Stimulated activated naive CD4-positive, alpha-beta T cell treated with Interleukin-2 at 50 U/mL for 16 hours (primary cell): ENCODE data around the gene KCND1.

ENCODE experiments used
- DNase-seq: peaks from one replicate; lab custom pipeline; 2025; lab: John Stamatoyannopoulos, UW

Gene KCND1

GRCh38 chrX:48937054-48937907 is 34.4 kb downstream of the KCND1 start:
- peak; percentile 88 for DNase-seq

DNA sequence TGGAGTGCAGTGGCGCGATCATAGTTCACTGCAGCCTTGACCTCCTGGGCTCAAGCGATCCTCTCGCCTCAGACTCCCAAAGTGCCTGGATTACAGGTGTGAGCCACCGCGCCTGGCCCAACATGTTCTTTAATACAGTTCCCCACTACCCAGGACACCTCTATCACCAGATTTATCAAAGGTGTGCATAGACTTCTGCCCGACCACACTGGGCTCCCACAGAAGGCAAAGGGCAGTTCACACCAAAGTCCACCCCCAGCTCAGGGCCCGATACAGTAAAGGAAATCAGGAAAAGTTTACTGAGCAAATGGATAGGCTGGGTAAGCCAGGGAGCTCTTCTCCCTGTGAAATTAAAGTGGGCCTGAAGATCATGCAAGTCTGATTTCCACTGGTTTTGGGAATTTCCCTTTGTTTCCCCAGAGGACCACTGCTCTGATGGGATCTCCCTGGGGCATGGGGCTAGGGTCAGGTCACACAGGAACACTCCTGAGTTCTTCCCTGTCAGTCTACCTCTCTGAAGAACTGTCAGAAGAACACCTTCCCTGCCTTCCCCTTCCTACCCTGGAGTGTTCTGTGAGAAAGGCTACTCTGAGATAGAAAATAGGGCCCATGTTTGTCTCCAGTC is 35.1 kb downstream of the KCND1 start:
- no peak for DNase-seq

DNA sequence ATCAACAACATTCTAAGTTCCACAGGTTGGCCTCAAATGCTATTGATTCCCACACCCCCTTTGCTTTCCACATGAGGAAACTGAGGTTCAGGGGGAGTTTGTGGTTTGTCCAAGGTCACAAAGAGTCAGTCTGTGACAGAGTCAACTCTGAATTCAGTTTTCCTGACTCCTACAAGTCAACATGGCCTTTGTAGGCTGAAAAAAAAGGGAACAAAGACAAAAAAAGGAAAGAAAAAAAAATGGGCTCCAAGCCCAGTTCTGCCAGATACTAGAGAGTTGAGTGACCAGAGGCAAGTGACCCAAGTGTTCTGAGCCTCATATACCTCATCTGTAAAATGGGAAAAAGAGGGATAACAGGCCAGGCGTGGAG is 36.4 kb downstream of the KCND1 start:
- DNase-seq: no peak

DNA sequence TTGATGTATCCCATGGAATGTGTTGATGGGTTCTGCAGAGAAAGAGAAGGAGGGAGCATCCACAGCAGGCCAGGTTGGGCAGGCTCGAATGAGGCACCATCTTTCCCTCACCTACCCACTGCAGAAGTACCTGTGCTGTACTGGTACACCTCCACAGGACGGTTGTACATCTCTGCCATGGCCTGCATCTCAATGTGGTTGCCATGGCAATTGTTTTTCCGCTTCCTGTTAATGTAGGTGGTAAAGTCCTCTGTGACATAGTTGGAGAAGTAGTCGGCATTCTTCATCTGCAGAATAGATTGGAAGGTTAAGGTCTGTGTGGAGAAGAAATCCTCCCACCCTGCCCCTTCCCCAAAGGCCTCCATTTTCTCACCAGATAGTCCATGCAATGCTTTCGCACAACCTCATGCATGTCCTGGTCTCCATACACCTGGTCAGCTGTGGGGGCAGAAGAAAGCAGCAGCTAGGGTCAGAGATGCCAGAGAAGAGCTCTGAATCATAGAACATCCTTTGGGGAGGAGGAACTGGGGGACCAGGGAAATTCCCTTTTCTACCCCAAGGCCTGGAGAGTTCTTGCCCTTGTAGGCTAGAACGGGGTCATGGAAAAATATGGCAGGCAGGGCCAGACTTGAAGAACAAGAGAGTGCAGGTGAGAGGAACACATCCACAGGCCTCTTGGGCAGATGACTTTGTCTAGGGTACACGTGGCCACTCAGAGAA is 36.9 kb downstream of the KCND1 start:
- no peak for DNase-seq

- peak; percentile 32 for DNase-seq
Observed at GRCh38 chrX:48933757-48934156, 37.9 kb downstream of the KCND1 start.

GRCh38 chrX:48927736-48928382 is 43.8 kb downstream of the KCND1 start:
- DNase-seq: no peak

DNA sequence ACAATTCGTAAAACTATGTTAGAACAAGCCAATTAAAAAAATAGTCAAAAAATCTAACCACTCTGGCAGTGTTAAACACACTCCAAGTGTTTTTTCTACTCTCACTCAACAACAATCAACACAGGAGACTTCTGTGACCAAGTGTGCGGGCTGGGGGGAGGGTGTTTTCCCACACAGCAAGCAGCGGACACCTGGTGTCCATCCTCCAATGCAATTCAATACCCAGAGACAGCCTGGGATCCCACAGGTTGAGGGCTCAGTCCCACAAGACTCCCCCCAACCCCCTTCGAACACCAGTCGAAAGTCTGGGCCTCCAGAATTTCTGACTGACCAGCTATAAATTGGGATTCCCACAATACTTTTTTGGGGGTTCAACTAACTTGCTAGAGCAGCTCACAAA is 44.5 kb downstream of the KCND1 start:
- no peak for DNase-seq

DNA sequence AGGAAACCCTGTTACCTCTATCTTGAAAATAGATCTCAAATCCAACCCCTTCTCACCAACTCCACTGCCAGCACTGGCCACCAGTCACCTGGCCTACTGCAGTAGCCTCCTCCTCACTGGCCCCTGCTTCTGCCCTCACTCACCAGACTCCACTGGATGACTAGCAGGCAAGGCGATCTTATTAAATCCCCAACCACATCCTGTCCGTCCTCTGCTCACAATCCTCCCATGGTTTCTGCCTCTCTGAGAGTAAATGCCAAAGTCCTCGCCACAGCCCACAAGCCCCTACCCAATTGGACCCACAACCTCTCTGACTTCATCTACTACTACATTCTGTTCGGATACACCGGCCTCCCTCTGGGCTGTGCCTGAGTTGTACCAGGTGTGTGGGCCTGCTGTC is 47.4 kb downstream of the KCND1 start:
- DNase-seq: no peak

DNA sequence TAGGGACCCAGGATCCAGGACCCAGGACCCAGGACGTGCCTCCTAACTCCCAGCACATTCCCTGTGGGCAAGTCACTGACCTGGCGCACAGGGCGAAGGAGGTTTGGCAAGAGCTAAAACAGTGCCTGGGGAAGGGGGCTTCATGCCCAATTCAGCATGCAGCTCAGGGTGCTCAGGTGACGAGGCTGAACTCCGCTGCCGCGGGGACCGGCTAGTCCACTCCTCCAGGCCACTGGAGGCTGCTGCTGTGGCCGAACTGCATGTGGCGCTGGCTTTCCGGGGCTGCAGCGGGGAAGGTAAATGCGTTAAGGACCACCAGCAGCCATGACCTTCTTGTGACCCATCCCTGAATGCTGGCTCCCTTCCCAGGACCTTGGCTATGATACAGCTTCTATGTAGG is 47.9 kb downstream of the KCND1 start:
- DNase-seq: no peak

DNA sequence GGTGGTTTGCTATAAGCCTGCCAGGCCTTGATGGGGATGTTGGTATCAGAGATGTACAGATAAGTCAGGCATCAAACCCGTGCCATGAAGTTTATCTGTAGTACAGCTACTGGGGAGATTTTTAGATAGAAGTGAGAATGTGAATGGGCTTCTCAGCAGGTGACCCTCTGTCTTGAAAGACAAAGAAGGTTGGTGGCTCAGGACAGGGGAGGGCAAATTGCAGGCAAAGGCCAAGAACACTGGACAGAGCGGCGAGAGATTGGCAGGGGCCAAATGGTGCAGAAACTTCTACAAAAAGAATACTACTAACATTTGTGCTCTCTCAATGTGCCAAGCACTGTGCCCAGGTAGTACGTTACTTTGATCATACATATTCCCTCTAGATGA is 50.9 kb downstream of the KCND1 start:
- no peak for DNase-seq

DNA sequence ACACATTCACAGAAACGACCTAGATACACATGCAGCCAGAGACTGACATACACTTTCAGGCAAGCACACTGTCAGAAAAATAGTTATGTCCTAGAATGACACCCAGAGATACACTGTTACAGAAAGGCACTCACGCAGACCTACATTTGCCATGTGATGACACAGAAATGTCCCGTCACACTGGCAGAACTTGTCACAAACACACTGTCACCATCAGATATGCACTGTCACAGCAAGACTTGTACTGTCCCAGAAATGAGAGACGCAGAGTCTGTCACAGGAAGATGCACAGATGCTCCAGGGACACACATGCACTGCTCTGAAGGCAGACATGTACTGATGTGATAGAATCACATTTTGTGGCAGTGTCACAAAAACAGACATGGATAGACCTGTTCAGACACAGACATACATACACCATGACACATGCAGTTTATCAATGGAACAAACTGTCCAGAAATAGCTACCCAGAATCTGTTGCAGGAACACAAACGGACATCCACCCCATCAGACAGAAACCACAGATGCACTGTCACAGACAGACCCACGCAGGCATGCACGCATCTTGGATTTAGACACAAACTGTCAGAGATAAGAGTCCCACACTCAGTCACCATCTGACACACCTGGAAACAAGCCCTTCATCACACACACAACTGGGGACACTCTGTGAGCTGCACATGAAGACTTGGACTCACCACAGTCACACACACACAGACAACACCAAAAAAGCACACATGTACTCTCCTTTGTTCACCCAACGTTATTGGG is 51.5 kb downstream of the KCND1 start:
- peak; percentile 39 for DNase-seq

DNA sequence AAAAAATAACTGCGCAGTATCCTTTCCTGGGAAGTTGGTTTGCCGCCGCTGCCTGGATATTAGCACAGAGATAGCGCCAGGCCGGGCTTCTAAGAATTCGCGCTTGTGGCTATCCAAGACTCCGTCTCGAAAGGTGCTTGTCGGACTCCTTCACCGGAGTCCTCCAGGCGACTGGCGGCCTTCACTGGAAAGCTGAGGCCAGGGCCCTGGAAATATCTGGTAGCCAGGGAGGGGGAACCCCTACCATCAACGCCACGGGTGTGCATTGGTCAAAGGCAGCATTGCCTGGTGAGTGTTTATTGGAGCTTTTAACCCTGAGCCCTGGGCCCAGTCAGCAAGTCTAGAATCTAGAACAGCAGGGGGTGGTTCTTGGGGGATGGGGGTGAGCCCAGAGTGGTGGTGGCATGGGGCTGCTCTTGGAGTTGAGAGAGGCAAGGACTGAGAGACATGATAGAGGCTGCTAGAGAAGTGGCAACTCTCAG is 52.2 kb downstream of the KCND1 start:
- peak; percentile 46 for DNase-seq

DNA sequence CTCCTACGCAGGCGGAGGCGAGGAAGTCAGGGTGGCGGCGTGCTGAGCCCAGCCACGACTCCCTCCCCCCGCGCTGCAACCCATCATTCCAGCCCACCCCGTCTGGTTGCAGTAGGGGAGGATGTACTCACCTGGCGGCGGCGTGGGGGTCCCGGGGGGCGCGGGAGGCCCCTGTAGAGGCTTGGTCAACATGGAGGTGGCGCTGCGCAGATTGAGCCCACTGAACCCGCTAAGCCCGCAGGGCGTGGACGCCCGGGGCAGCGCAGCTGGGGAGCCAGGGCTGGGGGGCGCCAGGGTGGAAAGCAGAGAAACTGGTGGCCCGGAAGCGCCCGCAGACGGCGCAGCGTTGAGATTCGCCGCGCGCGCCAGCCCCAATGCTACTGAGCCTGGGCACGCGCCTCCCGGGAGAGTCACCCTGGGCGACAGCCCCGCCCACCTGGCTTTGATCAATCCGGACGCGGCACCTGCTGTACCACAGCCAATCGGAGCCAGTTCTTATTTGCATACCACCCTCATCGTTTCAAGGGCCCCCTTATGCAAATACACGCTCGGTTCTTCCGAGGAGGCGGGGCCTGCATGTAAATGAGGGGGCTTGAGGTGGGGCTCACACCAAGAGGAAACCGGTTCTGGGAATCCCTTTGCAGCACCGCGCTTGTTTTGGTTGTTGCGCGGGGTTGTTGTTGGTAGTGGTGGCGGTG is 52.9 kb downstream of the KCND1 start, which contains the start of gene PIM2:
Gene PIM2 (minus strand): TSS at position 382 of the 698 bp plus-strand sequence. CDS start 190 bp downstream, at position 192.
- peak; percentile 90 for DNase-seq

DNA sequence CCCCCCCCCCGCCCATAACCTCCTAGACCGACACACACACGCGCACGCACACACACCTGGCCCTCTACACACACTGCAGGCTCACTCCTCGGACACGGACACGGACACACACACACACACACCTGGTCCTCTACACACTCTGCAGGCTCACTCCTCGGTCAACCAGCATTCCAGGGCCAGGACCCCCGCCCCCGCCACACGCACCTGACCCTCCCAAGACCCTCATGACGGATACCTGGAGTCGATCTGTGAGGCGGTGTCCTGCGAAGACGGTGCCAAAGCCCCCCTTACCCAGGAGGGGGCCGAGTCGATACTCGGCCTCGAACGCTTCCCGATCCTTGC is 53.4 kb downstream of the KCND1 start:
- DNase-seq: no peak

GRCh38 chrX:48917139-48918001 is 54.3 kb downstream of the KCND1 start:
- peak; percentile 77 for DNase-seq

GRCh38 chrX:48914593-48915493 is 56.8 kb downstream of the KCND1 start:
- no peak for DNase-seq

DNA sequence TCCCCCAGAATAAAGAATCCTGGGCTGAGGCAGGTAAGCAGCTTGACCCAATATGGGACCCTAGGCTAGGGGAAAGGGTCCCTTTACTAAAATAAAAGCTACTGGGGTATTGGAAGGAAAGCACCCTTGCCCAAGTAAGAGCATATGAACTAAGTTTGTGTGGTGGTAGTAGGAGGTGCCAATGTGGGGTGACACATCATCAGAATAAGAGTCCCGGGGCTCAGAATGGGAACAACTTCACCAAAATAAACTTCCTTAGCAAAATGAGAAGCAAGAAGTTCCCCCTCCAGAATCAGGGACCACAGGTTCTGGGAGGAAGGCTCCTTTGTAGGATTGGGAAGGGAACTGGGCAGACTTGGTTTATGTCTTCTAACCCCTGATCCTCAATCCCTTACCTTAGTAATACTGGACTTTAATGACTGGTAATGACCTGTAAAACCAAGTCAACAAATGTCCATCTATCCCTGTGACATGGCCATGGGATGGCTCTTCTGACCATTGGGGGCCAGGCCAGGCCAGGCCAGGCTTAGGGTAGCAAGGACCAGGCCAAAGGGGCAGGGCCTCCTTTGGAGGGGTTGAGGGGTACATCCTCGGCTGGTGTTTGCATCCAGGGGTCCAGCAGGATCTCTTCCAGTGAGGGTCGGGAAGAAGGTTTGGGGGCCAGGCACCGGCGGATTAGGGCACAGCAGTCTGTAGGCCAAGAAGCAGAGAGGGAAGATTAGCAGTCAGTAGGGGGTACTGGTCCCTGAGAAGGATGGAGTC is 57.9 kb downstream of the KCND1 start:
- DNase-seq: no peak
